ENCODE measurements around the gene GLDN. TPM values are rescaled to one million over a fixed set of nuclear protein-coding genes. Genes with fewer than 3 reads are reported as not detected.

Gene GLDN
- total RNA-seq, 1 experiment from 2014 or later, result 0.57 TPM

GRCh38 chr15:51377038-51377786, 35.8 kb downstream of the GLDN start:
- BruUV-seq (replicated peaks), result no TSS peak
- Histone ChIP-seq H3K9me3 (ENCODE audit: control insufficient read depth, insufficient read depth, low read depth, low read length) (no peaks in the 10 kb centered on the region), H3K4me3 (ENCODE audit: low read depth in 2 of 2, low read length in 2 of 2) (no peak overlapping the region), H3K36me3 (ENCODE audit: control insufficient read depth, insufficient read depth, low read length) (no peaks in the 10 kb centered on the region), H3K4me1 (ENCODE audit: control insufficient read depth, insufficient read depth, low read length) (no peaks in the 10 kb centered on the region), H3K27me3 (ENCODE audit: control insufficient read depth, insufficient read depth, low read length) (no peaks in the 10 kb centered on the region), H3K27ac (ENCODE audit: low read length) (no peak overlapping the region)
- ChIA-PET CTCF (interaction anchor here (0.6 to 0.8 kb wide), 2 partner anchors 95 to 402 kb away, joined by 3 to 8 read pairs; no protein-coding TSS in a partner anchor), POLR2A (no interaction called here)
- in situ Hi-C loops (cut with HindIII; ENCODE audit: low pct_unique_long_range_greater_than_20kb, low sequenced_read_pairs), result no loop called here
- DNase-seq (ENCODE audit: low read depth, low spot score) (no peak), ATAC-seq (no peak)
- intact Hi-C loops (cut with micrococcal nuclease; ENCODE audit: unreplicated experiment), result no loop called here
- TF ChIP-seq REST (IDR thresholded peaks at IDR 0.05; ENCODE audit: insufficient read depth in 1 of 2, low read depth in 2 of 2, low read length in 1 of 2), result no peak
- TF ChIP-seq SIN3A (IDR thresholded peaks at IDR 0.05; ENCODE audit: borderline replicate concordance, insufficient read depth, low read depth, low read length), result no peak
- TF ChIP-seq TCF7L2 (IDR thresholded peaks at IDR 0.05; ENCODE audit: low read depth, low read length), result no peak
- no peak for TF ChIP-seq CTCF (IDR thresholded peaks at IDR 0.05)
- TF ChIP-seq POLR2AphosphoS5 (IDR thresholded peaks at IDR 0.05; ENCODE audit: low read depth, low read length), result no peak

GRCh38 chr15:51378406-51378805, 37.0 kb downstream of the GLDN start:
- intact Hi-C loops (cut with micrococcal nuclease; ENCODE audit: unreplicated experiment), result no loop called here
- no peak for TF ChIP-seq REST (IDR thresholded peaks at IDR 0.05; ENCODE audit: insufficient read depth in 1 of 2, low read depth in 2 of 2, low read length in 1 of 2)
- TF ChIP-seq SIN3A (IDR thresholded peaks at IDR 0.05; ENCODE audit: borderline replicate concordance, insufficient read depth, low read depth, low read length), result no peak
- TF ChIP-seq TCF7L2 (IDR thresholded peaks at IDR 0.05; ENCODE audit: low read depth, low read length), result no peak
- TF ChIP-seq CTCF (IDR thresholded peaks at IDR 0.05), result no peak
- TF ChIP-seq POLR2AphosphoS5 (IDR thresholded peaks at IDR 0.05; ENCODE audit: low read depth, low read length), result no peak

More at GRCh38 chr15:51378406-51378805, 37.0 kb downstream of the GLDN start:
- Histone ChIP-seq H3K36me3 (ENCODE audit: control insufficient read depth, insufficient read depth, low read length) (no peaks in the 10 kb centered on the region), H3K27me3 (ENCODE audit: control insufficient read depth, insufficient read depth, low read length) (0 out of 2 replicates have a peak, but pooled peaks cover 2% of the 10 kb centered on the region), H3K4me3 (ENCODE audit: low read depth in 2 of 2, low read length in 2 of 2) (no peak overlapping the region), H3K9me3 (ENCODE audit: control insufficient read depth, insufficient read depth, low read depth, low read length) (no peaks in the 10 kb centered on the region), H3K27ac (ENCODE audit: low read length) (no peak overlapping the region), H3K4me1 (ENCODE audit: control insufficient read depth, insufficient read depth, low read length) (no peaks in the 10 kb centered on the region)
- ChIA-PET POLR2A (no interaction called here), CTCF (no interaction called here)
- DNase-seq (ENCODE audit: low read depth, low spot score) (no peak), ATAC-seq (no peak)
- in situ Hi-C loops (cut with HindIII; ENCODE audit: low pct_unique_long_range_greater_than_20kb, low sequenced_read_pairs), result no loop called here
- BruUV-seq (replicated peaks), result no TSS peak
